Measurements from ENCODE around the gene WDR45B.
"Not testable (repeated sequence)": the region's sequence is repeated elsewhere in the genome, so short reads cannot be mapped to it uniquely, and the experiment has no call there.

WDR45B gene

DNA sequence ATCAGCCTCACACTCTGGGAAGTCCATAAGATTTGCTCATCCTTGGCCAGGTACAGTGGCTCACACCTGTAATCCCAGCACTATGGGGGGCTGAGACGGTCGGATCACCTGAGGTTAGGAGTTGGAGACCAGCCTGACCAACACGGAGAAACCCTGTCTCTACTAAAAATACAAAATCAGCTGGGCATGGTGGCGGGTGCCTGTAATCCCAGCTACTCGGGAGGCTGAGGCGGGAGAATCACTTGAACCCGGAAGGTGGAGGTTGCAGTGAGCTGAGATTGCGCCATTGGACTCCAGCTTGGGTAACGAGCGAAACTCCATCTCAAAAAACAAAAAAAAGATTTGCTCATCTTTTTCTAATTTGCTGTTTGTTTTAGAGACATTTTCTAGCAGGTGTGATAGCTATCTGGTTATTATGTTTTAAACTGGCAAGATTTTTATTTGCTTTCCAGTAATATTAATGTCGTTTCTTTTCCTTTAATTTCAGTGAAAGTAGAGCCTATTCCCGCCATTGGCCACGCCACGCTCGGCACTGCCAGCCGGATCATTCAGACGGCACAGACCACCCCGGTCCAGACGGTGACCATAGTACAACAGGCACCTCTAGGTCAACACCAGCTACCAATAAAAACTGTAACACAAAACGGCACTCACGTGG lies 61.5 kb downstream of the WDR45B start:
- DNase-seq (ENCODE audit: low read depth in 2 of 3, low spot score in 1 of 3): no peak

DNA sequence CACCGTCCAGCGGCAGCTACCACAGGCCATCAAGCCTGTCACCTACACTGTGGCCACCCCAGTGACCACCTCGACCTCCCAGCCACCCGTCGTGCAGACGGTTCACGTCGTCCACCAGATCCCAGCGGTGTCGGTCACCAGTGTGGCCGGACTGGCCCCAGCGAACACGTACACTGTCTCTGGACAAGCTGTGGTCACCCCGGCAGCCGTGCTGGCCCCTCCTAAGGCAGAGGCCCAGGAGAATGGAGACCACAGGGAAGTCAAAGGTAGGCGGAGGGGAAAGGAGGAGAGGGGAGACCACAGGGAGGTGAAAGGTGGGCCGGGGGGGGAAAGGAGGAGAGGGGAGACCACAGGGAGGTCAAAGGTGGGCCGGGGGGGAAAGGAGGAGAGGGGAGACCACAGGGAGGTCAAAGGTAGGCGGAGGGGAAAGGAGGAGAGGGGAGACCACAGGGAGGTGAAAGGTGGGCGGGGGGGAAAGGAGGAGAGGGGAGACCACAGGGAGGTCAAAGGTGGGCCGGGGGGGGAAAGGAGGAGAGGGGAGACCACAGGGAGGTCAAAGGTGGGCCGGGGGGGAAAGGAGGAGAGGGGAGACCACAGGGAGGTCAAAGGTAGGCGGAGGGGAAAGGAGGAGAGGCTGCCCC lies 62.2 kb downstream of the WDR45B start:
- DNase-seq (ENCODE audit: low read depth in 2 of 3, low spot score in 1 of 3): peak in 1 of 3 donors; percentile 23

DNA sequence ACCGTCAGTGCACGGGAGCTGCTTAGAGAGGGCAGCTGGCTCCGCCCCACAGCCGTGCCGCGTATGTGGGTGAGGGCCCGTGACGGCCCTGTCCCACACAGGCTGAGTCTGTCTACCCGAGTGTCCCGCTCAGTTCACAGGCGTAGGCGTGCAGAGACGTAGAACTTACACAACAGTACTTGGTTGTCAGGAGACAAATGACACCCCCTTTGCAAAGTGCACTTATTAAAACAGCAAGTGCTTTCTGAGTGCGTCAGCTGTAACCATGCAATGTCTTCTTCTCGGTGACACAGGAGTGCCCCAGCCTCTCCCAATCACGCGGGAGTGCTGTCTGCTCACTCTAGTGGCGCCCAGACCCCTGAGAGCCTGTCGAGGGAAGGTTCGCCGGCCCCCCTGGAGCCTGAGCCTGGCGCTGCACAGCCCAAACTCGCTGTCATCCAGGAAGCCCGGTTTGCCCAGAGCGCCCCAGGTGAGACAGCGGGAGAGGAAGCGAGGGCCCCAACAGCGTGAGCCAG lies 64.5 kb downstream of the WDR45B start:
- peak in 1 of 3 donors; percentile 51 for DNase-seq (ENCODE audit: low read depth in 2 of 3, low spot score in 1 of 3)

GRCh38 chr17:82582709-82583108 lies 65.5 kb downstream of the WDR45B start:
- DNase-seq (ENCODE audit: low read depth in 2 of 3, low spot score in 1 of 3): no peak

DNA sequence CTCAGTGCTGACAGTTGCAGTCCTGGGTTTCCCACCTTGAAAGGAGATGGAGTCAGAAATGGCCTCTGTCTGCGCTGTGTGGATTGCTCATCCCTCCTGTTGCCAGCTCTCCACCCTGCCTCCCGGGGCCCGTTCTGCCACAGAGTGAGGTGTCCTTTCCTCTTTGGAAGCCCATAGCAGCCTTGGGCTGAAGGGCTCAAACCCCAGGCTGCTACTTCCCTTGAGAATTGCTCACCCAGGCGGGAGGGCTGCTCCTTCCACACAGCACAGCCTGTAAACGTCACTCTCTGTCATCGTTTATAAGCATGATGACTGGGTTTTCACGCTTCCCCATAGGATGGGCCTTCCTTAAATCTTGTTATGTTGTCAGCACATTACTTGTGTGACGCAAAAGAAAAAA lies 66.0 kb downstream of the WDR45B start:
- no peak for DNase-seq (ENCODE audit: low read depth in 2 of 3, low spot score in 1 of 3)

DNA sequence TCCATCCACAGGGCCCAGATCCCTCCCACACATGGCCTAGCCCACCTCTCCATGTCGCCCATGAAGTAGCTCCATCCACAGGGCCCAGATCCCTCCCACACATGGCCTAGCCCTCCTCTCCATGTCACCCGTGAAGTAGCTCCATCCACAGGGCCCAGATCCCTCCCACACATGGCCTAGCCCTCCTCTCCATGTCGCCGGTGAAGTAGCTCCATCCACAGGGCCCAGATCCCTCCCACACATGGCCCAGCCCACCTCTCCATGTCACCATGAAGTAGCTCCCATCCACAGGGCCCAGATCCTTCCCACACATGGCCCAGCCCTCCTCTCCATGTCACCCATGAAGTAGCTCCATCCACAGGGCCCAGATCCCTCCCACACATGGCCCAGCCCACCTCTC lies 68.3 kb downstream of the WDR45B start:
- not testable (repeated sequence) for DNase-seq (ENCODE audit: low read depth in 2 of 3, low spot score in 1 of 3)

DNA sequence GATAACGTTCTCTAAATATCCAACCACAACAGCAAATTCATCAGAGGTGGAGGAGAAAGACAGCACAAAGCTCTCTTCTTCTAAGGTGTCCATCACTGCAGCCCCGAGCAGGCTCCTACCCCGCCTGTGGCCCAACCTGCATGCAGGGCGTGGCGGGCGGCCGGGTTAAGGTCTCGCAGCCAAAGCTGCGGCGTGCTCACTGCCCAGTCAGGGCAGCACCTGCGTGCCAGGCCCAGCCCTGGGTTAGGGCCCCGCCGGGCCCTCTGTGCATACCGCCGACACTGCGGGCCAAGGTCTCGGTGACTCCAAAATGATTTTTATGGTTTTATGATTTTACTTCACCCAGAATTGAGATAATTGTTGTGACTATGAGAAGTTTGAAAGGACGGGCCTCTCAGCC lies 70.9 kb downstream of the WDR45B start:
- DNase-seq (ENCODE audit: low read depth in 2 of 3, low spot score in 1 of 3): no peak

DNA sequence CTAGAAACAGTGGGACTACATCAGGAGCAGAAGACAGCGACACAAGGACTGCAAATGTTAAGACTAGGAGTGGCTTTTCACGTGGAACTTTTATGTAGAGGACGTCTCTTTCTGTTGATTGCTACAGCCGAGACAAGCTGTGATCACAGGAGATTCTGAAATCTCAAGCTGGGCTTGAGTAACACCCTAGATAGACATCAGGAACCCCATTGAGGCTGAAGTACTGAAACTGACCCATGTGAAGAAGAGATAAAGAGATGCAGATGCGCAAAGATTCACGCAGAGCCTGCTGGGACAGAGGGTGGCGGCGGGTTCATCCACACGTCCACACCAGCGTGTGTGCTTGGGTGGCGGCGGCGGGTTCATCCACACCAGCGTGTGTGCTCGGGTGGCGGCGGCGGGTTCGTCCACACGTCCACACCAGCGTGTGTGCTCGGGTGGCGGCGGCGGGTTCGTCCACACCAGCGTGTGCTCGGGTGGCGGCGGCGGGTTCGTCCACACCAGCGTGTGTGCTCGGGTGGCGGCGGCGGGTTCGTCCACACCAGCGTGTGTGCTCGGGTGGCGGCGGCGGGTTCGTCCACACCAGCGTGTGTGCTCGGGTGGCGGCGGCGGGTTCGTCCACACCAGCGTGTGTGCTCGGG lies 72.5 kb downstream of the WDR45B start:
- not testable (repeated sequence) for DNase-seq (ENCODE audit: low read depth in 2 of 3, low spot score in 1 of 3)

DNA sequence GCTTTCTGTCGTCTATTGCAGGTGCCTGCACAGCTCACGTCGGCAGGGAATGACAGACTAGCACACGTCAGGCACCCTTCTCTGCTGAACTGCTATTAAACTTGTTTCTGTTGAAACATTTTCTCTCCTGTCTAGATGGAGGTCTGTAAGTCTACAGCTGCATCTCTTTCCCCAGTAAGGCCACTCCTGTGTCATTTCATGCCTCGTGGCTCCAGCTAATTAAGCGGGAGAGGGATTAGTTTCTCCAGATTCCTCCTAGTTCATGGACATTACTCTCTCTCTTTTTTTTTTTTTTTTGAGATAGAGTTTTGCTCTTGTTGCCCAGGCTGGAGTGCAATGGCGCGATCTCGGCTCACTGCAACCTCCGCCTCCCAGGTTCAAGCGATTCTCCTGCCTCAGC lies 74.2 kb downstream of the WDR45B start:
- DNase-seq (ENCODE audit: low read depth in 2 of 3, low spot score in 1 of 3): no peak

- DNase-seq (ENCODE audit: low read depth in 2 of 3, low spot score in 1 of 3): no peak
These were observed 76.4 kb downstream of the WDR45B start for GRCh38 chr17:82571855-82572254.

GRCh38 chr17:82570277-82570676 lies 78.0 kb downstream of the WDR45B start:
- DNase-seq (ENCODE audit: low read depth in 2 of 3, low spot score in 1 of 3): no peak

GRCh38 chr17:82569621-82570020 lies 78.6 kb downstream of the WDR45B start:
- no peak for DNase-seq (ENCODE audit: low read depth in 2 of 3, low spot score in 1 of 3)

DNA sequence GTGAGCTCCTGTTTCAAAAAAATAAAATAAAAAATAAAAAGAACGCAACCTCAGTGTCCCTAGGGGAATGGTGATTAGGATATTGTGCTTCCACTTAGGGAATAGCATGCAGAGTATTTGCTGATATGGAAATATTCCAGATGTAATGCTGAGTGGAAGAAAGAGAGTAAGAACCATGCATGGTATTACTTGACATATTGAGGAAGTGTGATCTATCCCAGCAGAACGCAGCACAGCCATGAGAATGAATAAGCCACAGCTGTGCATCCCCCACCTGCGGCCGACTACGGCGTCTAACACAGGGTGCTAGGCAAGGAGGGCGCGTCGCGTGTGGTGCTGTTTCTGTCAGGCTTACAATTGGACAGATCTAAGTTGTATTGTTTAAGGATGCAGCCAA lies 79.2 kb downstream of the WDR45B start:
- no peak for DNase-seq (ENCODE audit: low read depth in 2 of 3, low spot score in 1 of 3)

GRCh38 chr17:82567286-82567685 lies 81.0 kb downstream of the WDR45B start:
- DNase-seq (ENCODE audit: low read depth in 2 of 3, low spot score in 1 of 3): no peak

GRCh38 chr17:82566129-82566960 lies 81.9 kb downstream of the WDR45B start:
- DNase-seq (ENCODE audit: low read depth in 2 of 3, low spot score in 1 of 3): no peak

DNA sequence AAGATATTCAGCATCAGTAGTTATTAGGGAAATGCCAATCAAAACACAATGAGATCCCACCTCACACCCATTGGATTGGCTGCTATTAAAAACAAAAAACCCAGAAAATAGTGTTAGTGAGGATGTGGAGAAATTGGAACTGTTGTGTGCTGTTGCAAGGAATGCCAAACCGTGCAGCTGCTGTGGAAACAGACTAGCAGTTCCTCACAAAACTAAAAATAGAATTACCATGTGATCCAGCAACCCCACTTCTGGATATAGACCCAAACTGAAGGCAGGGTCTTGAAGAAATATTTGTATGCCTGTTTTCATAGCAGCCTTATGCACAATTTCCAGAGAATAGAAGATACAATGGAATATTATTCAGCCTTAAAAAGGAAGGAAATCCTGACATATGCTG lies 82.7 kb downstream of the WDR45B start:
- DNase-seq (ENCODE audit: low read depth in 2 of 3, low spot score in 1 of 3): no peak

Data from stimulated activated CD4-positive, alpha-beta T cell treated with anti-CD3 and anti-CD28 coated beads, Interleukin-12 subunit alpha, Interleukin-12 subunit beta, amount 100 ng/mL, for 48 hours (primary cell).